CD14-positive monocyte (primary cell): ENCODE results near the gene ME3. TPM values are rescaled to one million over a fixed set of nuclear protein-coding genes. Genes with fewer than 3 reads are reported as not detected.

ENCODE experiments used
- DNase-seq, 3 donors: peaks; one replicate each; pipeline ENCODE4 v3.0.0-alpha.2; 2011 to 2022
- H2AFZ ChIP-seq: 2 replicates; pipeline ENCODE4 v1.6.0; 2012; ENCODE audit warnings: mild to moderate bottlenecking, low read depth, low read length, inconsistent platforms; ENCODE audit not compliant: insufficient read depth, poor library complexity, severe bottlenecking
- H3K27ac ChIP-seq, 2 donors: 1 replicate in 1 of 2; 2 replicates in 1 of 2; pipeline ENCODE4 v1.5.1; 2012 to 2013; ENCODE audit warnings: low read length in 2 of 2, control low read depth in 1 of 2, inconsistent platforms in 1 of 2, low read depth in 1 of 2, mild to moderate bottlenecking in 1 of 2
- H3K27me3 ChIP-seq, 2 donors: one replicate each; pipeline versions ENCODE4 v1.6.0 to v1.6.1; 2011 to 2013; ENCODE audit warnings: low read length in 2 of 2; ENCODE audit not compliant: control insufficient read depth in 2 of 2, insufficient read depth in 2 of 2
- H3K36me3 ChIP-seq, 2 donors: replicated peaks in 1 of 2; 1 replicate in 1 of 2; 2 replicates in 1 of 2; pipeline versions ENCODE4 v1.5.1 to v1.6.1; 2012 to 2013; ENCODE audit warnings: low read length in 2 of 2, control low read depth in 1 of 2, inconsistent platforms in 1 of 2, mild to moderate bottlenecking in 1 of 2; ENCODE audit not compliant: insufficient read depth in 2 of 2, control insufficient read depth in 1 of 2
- H3K4me1 ChIP-seq, 2 donors: 1 replicate in 1 of 2; 2 replicates in 1 of 2; pipeline versions ENCODE4 v1.5.1 to v1.6.1; 2012 to 2013; ENCODE audit warnings: low read length in 2 of 2, control low read depth in 1 of 2, inconsistent platforms in 1 of 2, mild to moderate bottlenecking in 1 of 2, moderate library complexity in 1 of 2; ENCODE audit not compliant: insufficient read depth in 2 of 2, control insufficient read depth in 1 of 2
- H3K4me2 ChIP-seq: replicated peaks from 2 replicates; pipeline ENCODE3; 2012; ENCODE audit warnings: low read length, moderate library complexity, mild to moderate bottlenecking; ENCODE audit not compliant: poor library complexity, severe bottlenecking; ENCODE audit errors: extremely low read depth
- H3K4me3 ChIP-seq, 3 experiments: fragments of 200-600 bp in 1 of 3; sonication (generic) in 1 of 3; replicated peaks in 1 of 3; 1 replicate in 2 of 3; 2 replicates in 1 of 3; pipeline ENCODE4 v1.5.1; 2011 to 2013; ENCODE audit warnings: low read length in 3 of 3, mild to moderate bottlenecking in 3 of 3, control low read depth in 2 of 3, low read depth in 2 of 3, inconsistent platforms in 1 of 3, moderate library complexity in 1 of 3
- H3K79me2 ChIP-seq: 2 replicates; pipeline ENCODE4 v1.6.0; 2012; ENCODE audit warnings: mild to moderate bottlenecking, control low read depth, inconsistent platforms, low read length, moderate library complexity; ENCODE audit not compliant: insufficient read depth
- H3K9ac ChIP-seq: 2 replicates; pipeline ENCODE4 v1.6.0; 2017; ENCODE audit warnings: low read length, mild to moderate bottlenecking; ENCODE audit not compliant: insufficient read depth, poor library complexity, severe bottlenecking
- H3K9me3 ChIP-seq, 2 donors: replicated peaks in 1 of 2; 1 replicate in 1 of 2; 2 replicates in 1 of 2; pipeline versions ENCODE4 v1.5.1 to v1.6.1; 2012 to 2013; ENCODE audit warnings: low read length in 2 of 2, control low read depth in 1 of 2; ENCODE audit not compliant: control insufficient read depth in 1 of 2, insufficient read depth in 1 of 2
- H4K20me1 ChIP-seq: 2 replicates; pipeline ENCODE4 v1.6.0; 2012; ENCODE audit warnings: mild to moderate bottlenecking, low read length, control low read depth, moderate library complexity; ENCODE audit not compliant: insufficient read depth
- H3K27ac Mint-ChIP-seq, 7 donors: one replicate each; pipeline ENCODE4 v1.8.0; 2020; ENCODE audit warnings: mild to moderate bottlenecking in 7 of 7, mixed read lengths in 7 of 7, moderate library complexity in 6 of 7, inconsistent platforms in 2 of 7
- H3K27me3 Mint-ChIP-seq, 3 donors: one replicate each; pipeline ENCODE4 v1.8.0; 2021 to 2022; ENCODE audit warnings: low read depth in 3 of 3, mild to moderate bottlenecking in 3 of 3, mixed read lengths in 3 of 3, moderate library complexity in 3 of 3, inconsistent platforms in 1 of 3
- H3K36me3 Mint-ChIP-seq, 2 donors: one replicate each; pipeline ENCODE4 v1.8.0; 2020; ENCODE audit warnings: mixed read lengths in 2 of 2, inconsistent platforms in 1 of 2, mild to moderate bottlenecking in 1 of 2
- H3K4me1 Mint-ChIP-seq: one replicate; pipeline ENCODE4 v1.8.0; 2020; ENCODE audit warnings: mild to moderate bottlenecking, mixed read lengths
- H3K4me3 Mint-ChIP-seq, 2 donors: one replicate each; pipeline ENCODE4 v1.8.0; 2020; ENCODE audit warnings: mild to moderate bottlenecking in 2 of 2, mixed read lengths in 2 of 2, moderate library complexity in 1 of 2
- H3K9me3 Mint-ChIP-seq, 7 donors: one replicate each; pipeline ENCODE4 v1.8.0; 2020 to 2022; ENCODE audit warnings: mixed read lengths in 7 of 7, mild to moderate bottlenecking in 6 of 7, moderate library complexity in 6 of 7, inconsistent platforms in 2 of 7
- WGBS: methylation state at CpG from one replicate; pipeline ENCODE4 v1.1.5; 2013; ENCODE audit warnings: missing lambda C conversion rate; ENCODE audit not compliant: insufficient coverage; 5-methylcytosine and 5-hydroxymethylcytosine counted together
- intact Hi-C, 2 donors: fragments of 100-400 bp; cut with micrococcal nuclease; formaldehyde crosslinking; loops; one replicate each; pipeline versions ENCODE4 v1.15.0 to v1.15.1; 2023
- polyA plus RNA-seq, 3 donors: library from polyadenylated mRNA; depleted of rRNA in 1 of 3; unstranded in 2 of 3; stranded (reverse) in 1 of 3; fragments of 300-500 nt in 2 of 3; fragments of >200 nt in 1 of 3; fragmentation: Illumina TruSeq in 2 of 3; gene quantifications; 1 replicate in 2 of 3; 2 replicates in 1 of 3; pipeline ENCODE4 v1.2.3, GENCODE V29; 2012 to 2021
- TF ChIP-seq, protein P1 (sequence below): fragments of 200-600 bp; IDR thresholded peaks from one replicate; pipeline ENCODE4 v1.8.0; 2022; ENCODE audit warnings: antibody characterized with exemption, mild to moderate bottlenecking

ME3 gene
- polyA plus RNA-seq, 3 donors = 0.31 to 3.0 (median 0.42) TPM

DNA sequence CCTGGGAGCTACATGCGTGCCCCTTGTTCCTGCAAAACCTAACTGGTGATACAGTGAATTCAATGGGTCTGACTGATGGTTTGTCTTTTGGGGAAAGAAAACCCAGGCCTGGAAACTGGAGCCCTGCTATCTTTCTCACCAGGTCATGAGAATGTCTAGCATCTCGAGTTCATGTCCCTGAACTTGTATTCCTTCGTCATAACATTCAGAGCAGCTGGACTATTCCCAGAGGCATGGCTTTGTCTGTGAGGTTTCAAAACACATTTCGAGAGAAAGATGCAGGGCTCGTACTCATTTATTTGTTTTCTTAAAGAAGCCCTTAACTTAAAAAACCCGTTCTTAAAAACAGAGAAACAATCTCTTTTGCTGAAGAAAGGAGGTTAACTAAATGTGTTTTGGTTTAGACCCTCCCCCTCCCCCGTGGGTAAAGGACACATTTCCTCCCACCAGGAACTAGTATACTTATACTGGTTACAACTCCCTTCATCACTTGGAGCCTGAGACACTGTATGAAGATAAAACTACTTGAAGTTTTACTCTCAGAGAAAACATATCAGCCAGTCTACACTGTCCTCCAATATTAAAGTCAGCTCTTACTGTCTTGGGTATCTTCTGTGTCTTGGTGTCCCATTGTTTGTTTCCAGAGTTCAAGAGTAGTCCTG, 43.2 kb downstream of the ME3 start:
- Histone ChIP-seq H3K36me3 (no peaks in the 10 kb centered on the region), H3K9ac (no peak overlapping the region), H3K9me3 (no peaks in the 10 kb centered on the region), H4K20me1 (no peaks in the 10 kb centered on the region), H3K79me2 (no peaks in the 10 kb centered on the region), H3K4me2 (no peak overlapping the region), H3K4me3 (no peak overlapping the region), H3K27ac (no peak overlapping the region), H2AFZ (no peak overlapping the region), H3K27me3 (no peaks in the 10 kb centered on the region), H3K4me1 (no peaks in the 10 kb centered on the region)
- Mint-ChIP-seq H3K9me3 (no peaks in the 10 kb centered on the region), H3K4me1 (peaks cover 21% of the 10 kb centered on the region), H3K27ac (peak overlapping the region in 1 of 7 donors; percentile 18), H3K4me3 (no peak overlapping the region), H3K27me3 (peaks cover 0 to 4% (median 3%) of the 10 kb centered on the region in 3 donors), H3K36me3 (no peaks in the 10 kb centered on the region)
- TF ChIP-seq, protein P1, sequence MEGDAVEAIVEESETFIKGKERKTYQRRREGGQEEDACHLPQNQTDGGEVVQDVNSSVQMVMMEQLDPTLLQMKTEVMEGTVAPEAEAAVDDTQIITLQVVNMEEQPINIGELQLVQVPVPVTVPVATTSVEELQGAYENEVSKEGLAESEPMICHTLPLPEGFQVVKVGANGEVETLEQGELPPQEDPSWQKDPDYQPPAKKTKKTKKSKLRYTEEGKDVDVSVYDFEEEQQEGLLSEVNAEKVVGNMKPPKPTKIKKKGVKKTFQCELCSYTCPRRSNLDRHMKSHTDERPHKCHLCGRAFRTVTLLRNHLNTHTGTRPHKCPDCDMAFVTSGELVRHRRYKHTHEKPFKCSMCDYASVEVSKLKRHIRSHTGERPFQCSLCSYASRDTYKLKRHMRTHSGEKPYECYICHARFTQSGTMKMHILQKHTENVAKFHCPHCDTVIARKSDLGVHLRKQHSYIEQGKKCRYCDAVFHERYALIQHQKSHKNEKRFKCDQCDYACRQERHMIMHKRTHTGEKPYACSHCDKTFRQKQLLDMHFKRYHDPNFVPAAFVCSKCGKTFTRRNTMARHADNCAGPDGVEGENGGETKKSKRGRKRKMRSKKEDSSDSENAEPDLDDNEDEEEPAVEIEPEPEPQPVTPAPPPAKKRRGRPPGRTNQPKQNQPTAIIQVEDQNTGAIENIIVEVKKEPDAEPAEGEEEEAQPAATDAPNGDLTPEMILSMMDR = no peak
- 100% methylated on average over 3 of the region's 7 CpGs for WGBS
- no peak for DNase-seq
- intact Hi-C loops = no loop called here

DNA sequence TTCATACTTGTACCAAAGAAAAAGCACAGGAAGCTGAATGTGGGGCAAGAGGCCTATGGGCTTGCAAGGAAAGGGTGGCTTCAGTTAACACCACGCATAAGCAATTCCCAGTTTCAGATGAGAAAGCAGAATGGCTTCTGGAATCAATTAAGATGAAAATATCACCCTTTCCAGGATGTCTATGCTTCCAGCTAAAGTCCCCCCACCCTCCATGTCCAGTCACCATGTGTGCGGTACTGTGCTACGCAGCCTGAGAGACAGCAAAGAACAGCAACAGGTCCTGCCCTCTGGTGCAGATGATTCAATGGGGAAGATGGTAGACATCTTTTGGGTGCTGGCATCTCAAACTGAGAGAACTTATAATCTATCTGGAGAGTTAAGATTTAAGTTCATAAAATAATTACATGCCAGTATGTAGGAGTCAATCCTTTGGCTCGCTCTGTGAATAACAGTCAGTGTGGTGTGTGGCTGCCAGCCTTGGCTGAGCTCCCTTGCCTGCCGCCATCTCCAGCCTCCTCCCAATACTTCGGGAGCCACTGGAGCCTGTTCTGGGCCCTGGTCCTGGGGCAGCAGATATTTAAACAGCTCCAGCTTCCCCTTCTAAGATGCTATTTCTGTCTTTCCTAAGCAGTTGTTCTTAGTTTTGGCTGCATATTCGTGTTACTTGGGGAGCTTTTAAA, 44.5 kb downstream of the ME3 start:
- Histone ChIP-seq H2AFZ (no peak overlapping the region), H3K36me3 (no peaks in the 10 kb centered on the region), H3K4me2 (no peak overlapping the region), H3K9me3 (no peaks in the 10 kb centered on the region), H3K79me2 (no peaks in the 10 kb centered on the region), H3K27ac (no peak overlapping the region), H3K9ac (no peak overlapping the region), H3K4me1 (no peaks in the 10 kb centered on the region), H4K20me1 (no peaks in the 10 kb centered on the region), H3K4me3 (no peak overlapping the region), H3K27me3 (no peaks in the 10 kb centered on the region)
- intact Hi-C loops = no loop called here
- Mint-ChIP-seq H3K27ac (peak overlapping the region in 2 of 7 donors; percentile 19 to 48), H3K4me3 (no peak overlapping the region), H3K36me3 (no peaks in the 10 kb centered on the region), H3K4me1 (peaks cover 16% of the 10 kb centered on the region), H3K9me3 (no peaks in the 10 kb centered on the region), H3K27me3 (peaks cover 0 to 3% (median 3%) of the 10 kb centered on the region in 3 donors)
- TF ChIP-seq, protein P1 = no peak
- no peak for DNase-seq
- 100% methylated on average over 1 of the region's 7 CpGs for whole genome bisulfite sequencing
